Astrocyte (in vitro differentiated cells and primary cell): Measurements from ENCODE around the gene EXOC3.

Experiments used
- EZH2 ChIP-seq: IDR thresholded peaks from 2 replicates; pipeline ENCODE4 v1.6.1; 2012; ENCODE audit warnings: mild to moderate bottlenecking, low read length, inconsistent platforms; ENCODE audit not compliant: insufficient read depth
- TF ChIP-seq, protein P1 (sequence below): IDR thresholded peaks from 2 replicates; pipeline ENCODE4 v1.5.1; 2011; ENCODE audit warnings: low read depth, mild to moderate bottlenecking, inconsistent platforms, low read length, moderate library complexity; ENCODE audit not compliant: insufficient read depth

DNA sequence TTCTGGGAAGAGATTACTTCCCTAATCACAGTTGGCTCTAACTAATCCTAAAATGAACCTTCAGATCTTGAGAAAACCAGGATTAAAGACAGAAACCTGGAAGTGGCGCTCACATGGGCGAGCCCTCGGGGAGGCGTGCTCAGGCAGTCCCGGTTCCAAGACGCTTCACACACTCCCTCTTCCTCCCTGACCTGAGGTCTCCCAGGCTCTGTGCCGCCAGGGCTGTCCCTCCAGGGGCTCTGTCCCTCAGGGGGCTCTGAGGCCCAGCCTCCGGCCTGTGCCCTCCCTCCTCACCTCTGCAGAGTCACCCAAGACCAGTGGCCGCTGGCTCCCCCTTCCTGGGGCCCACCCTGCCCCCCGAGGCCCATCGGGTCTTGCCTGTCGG, 71.1 kb downstream of the EXOC3 start:
- TF ChIP-seq, protein P1, sequence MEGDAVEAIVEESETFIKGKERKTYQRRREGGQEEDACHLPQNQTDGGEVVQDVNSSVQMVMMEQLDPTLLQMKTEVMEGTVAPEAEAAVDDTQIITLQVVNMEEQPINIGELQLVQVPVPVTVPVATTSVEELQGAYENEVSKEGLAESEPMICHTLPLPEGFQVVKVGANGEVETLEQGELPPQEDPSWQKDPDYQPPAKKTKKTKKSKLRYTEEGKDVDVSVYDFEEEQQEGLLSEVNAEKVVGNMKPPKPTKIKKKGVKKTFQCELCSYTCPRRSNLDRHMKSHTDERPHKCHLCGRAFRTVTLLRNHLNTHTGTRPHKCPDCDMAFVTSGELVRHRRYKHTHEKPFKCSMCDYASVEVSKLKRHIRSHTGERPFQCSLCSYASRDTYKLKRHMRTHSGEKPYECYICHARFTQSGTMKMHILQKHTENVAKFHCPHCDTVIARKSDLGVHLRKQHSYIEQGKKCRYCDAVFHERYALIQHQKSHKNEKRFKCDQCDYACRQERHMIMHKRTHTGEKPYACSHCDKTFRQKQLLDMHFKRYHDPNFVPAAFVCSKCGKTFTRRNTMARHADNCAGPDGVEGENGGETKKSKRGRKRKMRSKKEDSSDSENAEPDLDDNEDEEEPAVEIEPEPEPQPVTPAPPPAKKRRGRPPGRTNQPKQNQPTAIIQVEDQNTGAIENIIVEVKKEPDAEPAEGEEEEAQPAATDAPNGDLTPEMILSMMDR = no peak
- TF ChIP-seq EZH2 = no peak
